AG04450 (cell line): ENCODE results near the gene ZACN. TPM values are rescaled to one million over a fixed set of nuclear protein-coding genes. Genes with fewer than 3 reads are reported as not detected.

Experiments
- CTCF ChIA-PET: fragments of 300-600, 350-600 bp; formaldehyde crosslinking; extraction: SDS; loops from one replicate; lab custom pipeline; 2022; ENCODE audit warnings: antibody characterized with exemption, inconsistent platforms; lab: Charles Lee
- POLR2A ChIA-PET: fragments of 350-600 bp; formaldehyde crosslinking; extraction: SDS; loops from one replicate; lab custom pipeline; 2021; ENCODE audit warnings: antibody characterized with exemption, inconsistent platforms; lab: Yijun Ruan, JAX
- DNase-seq: peaks from one replicate; pipeline ENCODE4 v3.0.0-alpha.2; 2011; ENCODE audit warnings: low read depth, low spot score
- H3K27ac ChIP-seq: one replicate; pipeline ENCODE4 v1.5.1; 2012; ENCODE audit warnings: low read depth, low read length, control low read depth
- H3K27me3 ChIP-seq: one replicate; pipeline ENCODE4 v1.6.0; 2012; ENCODE audit warnings: low read length; ENCODE audit not compliant: control insufficient read depth, insufficient read depth
- H3K4me3 ChIP-seq: 2 replicates; pipeline ENCODE4 v1.5.1; 2011; ENCODE audit warnings: mild to moderate bottlenecking, low read depth, low read length, control low read depth
- H3K9me3 ChIP-seq: 2 replicates; pipeline ENCODE4 v1.5.1; 2012; ENCODE audit warnings: low read length; ENCODE audit not compliant: control insufficient read depth, insufficient read depth
- CTCF ChIP-seq: IDR thresholded peaks from 2 replicates; pipeline ENCODE4 v1.5.1; 2011; ENCODE audit warnings: low read depth, low read length, control low read depth, inconsistent platforms
- polyA plus RNA-seq: library from polyadenylated mRNA; depleted of rRNA; stranded (reverse); fragments of >200 nt; gene quantifications from 2 replicates; pipeline ENCODE4 v1.2.3, GENCODE V29; 2011

ZACN gene
- polyA plus RNA-seq, 1 experiment, result not detected

- POLR2A ChIA-PET, result interaction anchor here (0.7 kb wide), 1 partner anchor 32 kb away, joined by 3 read pairs; no protein-coding TSS in a partner anchor
- no peak for DNase-seq
- no peak for TF ChIP-seq CTCF
- no peak overlapping the region for H3K4me3 ChIP-seq
- no peaks in the 10 kb centered on the region for H3K27me3 ChIP-seq
- no peaks in the 10 kb centered on the region for H3K9me3 ChIP-seq
- H3K27ac ChIP-seq, result no peak overlapping the region
- CTCF ChIA-PET, result no interaction called here
Observed at GRCh38 chr17:76089680-76090516, 10.9 kb downstream of the ZACN start.

DNA sequence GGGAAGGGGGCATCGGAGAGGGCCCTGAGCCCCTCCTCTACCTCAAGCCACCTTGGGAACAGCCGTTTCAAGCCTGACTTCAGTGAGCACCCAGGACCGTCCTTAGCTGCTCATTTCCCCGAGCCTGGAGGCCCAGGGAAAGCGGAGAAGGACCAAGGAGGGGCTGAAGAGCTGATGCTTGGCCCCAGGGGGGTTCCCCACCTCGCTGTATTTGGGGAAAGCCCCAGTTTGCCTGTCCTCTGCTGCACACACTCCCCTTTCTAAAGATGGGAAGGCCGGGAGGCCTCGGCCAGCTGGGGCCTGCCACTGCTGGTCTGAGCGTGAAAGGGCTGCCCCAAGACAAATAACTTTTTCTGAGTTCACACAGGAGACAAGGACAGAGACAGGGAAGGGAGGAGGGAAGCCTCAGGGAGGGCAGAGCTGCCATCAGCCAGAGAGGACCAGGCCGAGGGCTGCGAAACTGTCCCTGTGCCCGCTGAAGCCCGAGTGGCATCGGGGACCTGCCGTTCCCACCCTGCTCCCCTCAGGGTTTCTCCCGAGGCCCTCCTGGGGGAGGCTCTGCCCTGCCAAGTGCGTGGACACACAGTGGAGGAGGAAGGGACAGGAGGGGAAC, 11.6 kb downstream of the ZACN start:
- Histone ChIP-seq H3K9me3 (no peaks in the 10 kb centered on the region), H3K4me3 (no peak overlapping the region), H3K27ac (no peak overlapping the region), H3K27me3 (no peaks in the 10 kb centered on the region)
- no peak for DNase-seq
- no peak for TF ChIP-seq CTCF
- ChIA-PET CTCF (no interaction called here), POLR2A (no interaction called here)

- DNase-seq, result no peak
- ChIA-PET POLR2A (no interaction called here), CTCF (interaction anchor here (0.6 to 0.7 kb wide), 2 partner anchors 247 to 419 kb away, joined by 3 to 9 read pairs; partner anchors contain the start of gene UNC13D)
- TF ChIP-seq CTCF, result no peak
- Histone ChIP-seq H3K9me3 (no peaks in the 10 kb centered on the region), H3K27me3 (no peaks in the 10 kb centered on the region), H3K27ac (no peak overlapping the region), H3K4me3 (no peak overlapping the region)
Observed at GRCh38 chr17:76091526-76092286, 12.7 kb downstream of the ZACN start.

DNA sequence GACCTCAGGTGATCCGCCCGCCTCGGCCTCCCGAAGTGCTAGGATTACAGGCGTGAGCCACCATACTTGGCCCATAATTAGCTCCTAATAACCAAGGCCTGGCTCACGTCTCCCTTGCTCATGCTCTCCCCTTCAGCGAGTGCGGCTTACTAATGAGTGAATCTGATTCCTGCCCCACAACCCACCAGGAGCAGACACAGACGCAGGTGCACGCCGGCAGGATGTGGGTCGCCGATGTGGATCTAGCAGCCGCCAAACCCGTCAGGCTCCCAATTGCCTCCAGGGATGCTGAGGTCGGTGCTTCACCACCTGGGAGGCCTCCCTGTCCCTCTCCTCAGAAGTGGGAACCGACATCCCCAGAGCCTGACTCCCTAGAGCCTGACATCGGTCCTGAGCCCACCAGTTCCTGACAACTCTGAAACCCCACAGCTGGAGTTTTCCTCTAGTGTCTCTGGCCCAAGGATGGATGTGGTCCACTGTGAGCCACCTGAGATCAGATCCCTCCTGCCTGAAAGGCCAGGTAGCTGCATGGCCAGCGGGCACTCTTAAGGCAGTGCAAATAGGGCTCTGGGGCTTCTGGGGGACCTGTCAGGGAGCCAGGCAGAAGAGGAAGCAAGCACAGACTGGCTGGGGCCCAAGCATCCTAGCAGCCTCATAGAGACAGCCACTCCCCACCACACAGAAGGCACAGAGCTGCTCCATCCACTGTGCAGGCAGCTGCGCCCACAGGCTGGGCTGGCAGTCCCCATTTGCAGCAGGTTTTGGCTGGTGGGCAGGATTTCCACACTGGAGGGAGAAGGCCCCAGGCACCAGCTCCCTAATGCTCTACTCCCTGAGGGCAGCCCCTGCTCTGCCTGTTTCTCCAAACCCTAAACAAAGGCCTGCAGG, 13.8 kb downstream of the ZACN start:
- Histone ChIP-seq H3K9me3 (no peaks in the 10 kb centered on the region), H3K27me3 (no peaks in the 10 kb centered on the region), H3K27ac (no peak overlapping the region), H3K4me3 (no peak overlapping the region)
- no peak for TF ChIP-seq CTCF
- ChIA-PET CTCF (interaction anchor here (0.7 kb wide), 1 partner anchor 418 kb away, joined by 9 read pairs; no protein-coding TSS in a partner anchor), POLR2A (interaction anchor here (0.5 kb wide), 1 partner anchor 228 kb away, joined by 9 read pairs; no protein-coding TSS in a partner anchor)
- DNase-seq, result no peak
